HG03521 (cell line): ENCODE measurements around the gene PCDHA8.
"Not testable (repeated sequence)": the region's sequence is repeated elsewhere in the genome, so short reads cannot be mapped to it uniquely, and the experiment has no call there.

Source experiments
- ATAC-seq: cut with Tn5 transposase; IDR thresholded peaks from one replicate; pipeline ENCODE4 v1.9.1; 2021; ENCODE audit warnings: mild to moderate bottlenecking, moderate library complexity; ENCODE audit not compliant: unreplicated experiment

The PCDHA8 gene

GRCh38 chr5:140840978-140841962, at the start of gene PCDHA8:
Gene PCDHA8 (plus strand): TSS chr5:140841187. CDS start chr5:140841322, 135 bp downstream.
- ATAC-seq = no peak

- no peak for ATAC-seq
These were observed 46.3 kb upstream of the PCDHA8 start, which contains the start of gene PCDHA2 for GRCh38 chr5:140794595-140795258. Gene PCDHA2 (plus strand): TSS chr5:140794852.

GRCh38 chr5:140795259-140795641, 45.7 kb upstream of the PCDHA8 start:
- no peak for ATAC-seq

GRCh38 chr5:140796072-140796717, 44.8 kb upstream of the PCDHA8 start:
- ATAC-seq = not testable (repeated sequence)

GRCh38 chr5:140796718-140797095, 44.3 kb upstream of the PCDHA8 start:
- ATAC-seq = no peak

- no peak for ATAC-seq
These were observed 40.0 kb upstream of the PCDHA8 start, which contains the start of gene PCDHA3 for GRCh38 chr5:140800816-140801493. Gene PCDHA3 (plus strand): TSS chr5:140801057.

- ATAC-seq = no peak
These were observed 39.5 kb upstream of the PCDHA8 start for GRCh38 chr5:140801494-140801841.

GRCh38 chr5:140802381-140802780, 38.6 kb upstream of the PCDHA8 start:
- ATAC-seq = not testable (repeated sequence)

GRCh38 chr5:140802781-140803271, 38.2 kb upstream of the PCDHA8 start:
- no peak for ATAC-seq

GRCh38 chr5:140806834-140807775, 33.9 kb upstream of the PCDHA8 start, which contains the start of gene PCDHA4:
Gene PCDHA4 (plus strand): TSS chr5:140807068.
- no peak for ATAC-seq

- ATAC-seq = not testable (repeated sequence)
These were observed 32.6 kb upstream of the PCDHA8 start for GRCh38 chr5:140808241-140808888.

GRCh38 chr5:140808889-140809291, 32.1 kb upstream of the PCDHA8 start:
- ATAC-seq = no peak

- ATAC-seq = no peak
These were observed 19.4 kb upstream of the PCDHA8 start, which contains the start of gene PCDHA5 for GRCh38 chr5:140821375-140822280. Gene PCDHA5 (plus strand): TSS chr5:140821613.

- ATAC-seq = no peak
These were observed 18.7 kb upstream of the PCDHA8 start for GRCh38 chr5:140822281-140822629.

GRCh38 chr5:140822969-140823368, 18.0 kb upstream of the PCDHA8 start:
- ATAC-seq = not testable (repeated sequence)

GRCh38 chr5:140823475-140823874, 17.5 kb upstream of the PCDHA8 start:
- no peak for ATAC-seq

GRCh38 chr5:140827704-140828361, 13.2 kb upstream of the PCDHA8 start, which contains the start of gene PCDHA6:
Gene PCDHA6 (plus strand): TSS chr5:140827960. CDS start chr5:140828092, 132 bp downstream.
- ATAC-seq = no peak
